HG02610 (cell line): ENCODE results near the gene NECTIN2.
"Not testable (repeated sequence)": the region's sequence is repeated elsewhere in the genome, so short reads cannot be mapped to it uniquely, and the experiment has no call there.

Source experiments
- ATAC-seq: cut with Tn5 transposase; IDR thresholded peaks from one replicate; pipeline ENCODE4 v1.9.1; 2021; ENCODE audit warnings: mild to moderate bottlenecking, moderate library complexity; ENCODE audit not compliant: unreplicated experiment

Gene NECTIN2

GRCh38 chr19:44848812-44849447, 2.8 kb downstream of the NECTIN2 start:
- no peak for ATAC-seq

- ATAC-seq, result no peak
These were observed 4.6 kb downstream of the NECTIN2 start for GRCh38 chr19:44850641-44851109.

- no peak for ATAC-seq
These were observed 5.3 kb downstream of the NECTIN2 start for GRCh38 chr19:44851427-44851826.

GRCh38 chr19:44855606-44856005, 9.5 kb downstream of the NECTIN2 start:
- no peak for ATAC-seq

GRCh38 chr19:44856421-44857083, 10.5 kb downstream of the NECTIN2 start:
- no peak for ATAC-seq

- no peak for ATAC-seq
These were observed 11.7 kb downstream of the NECTIN2 start for GRCh38 chr19:44857837-44858236.

GRCh38 chr19:44861576-44861975, 15.5 kb downstream of the NECTIN2 start:
- not testable (repeated sequence) for ATAC-seq

GRCh38 chr19:44863990-44864389, 17.9 kb downstream of the NECTIN2 start:
- no peak for ATAC-seq

- ATAC-seq, result no peak
These were observed 19.2 kb downstream of the NECTIN2 start for GRCh38 chr19:44865196-44865767.

GRCh38 chr19:44866664-44867063, 20.6 kb downstream of the NECTIN2 start:
- no peak for ATAC-seq

GRCh38 chr19:44867578-44867977, 21.5 kb downstream of the NECTIN2 start:
- ATAC-seq, result no peak

- no peak for ATAC-seq
These were observed 23.8 kb downstream of the NECTIN2 start for GRCh38 chr19:44869733-44870470.

- ATAC-seq, result no peak
These were observed 25.7 kb downstream of the NECTIN2 start for GRCh38 chr19:44871809-44872208.

GRCh38 chr19:44872661-44873060, 26.6 kb downstream of the NECTIN2 start:
- ATAC-seq, result no peak

- ATAC-seq, result no peak
These were observed 28.2 kb downstream of the NECTIN2 start for GRCh38 chr19:44874317-44874716.

GRCh38 chr19:44875666-44876451, 29.8 kb downstream of the NECTIN2 start:
- no peak for ATAC-seq

- no peak for ATAC-seq
These were observed 30.9 kb downstream of the NECTIN2 start for GRCh38 chr19:44876930-44877535.

- ATAC-seq, result no peak
These were observed 32.2 kb downstream of the NECTIN2 start for GRCh38 chr19:44878120-44878865.

- no peak for ATAC-seq
These were observed 33.4 kb downstream of the NECTIN2 start for GRCh38 chr19:44879309-44880065.
